ENCODE results near the gene RGS6. TPM values are rescaled to one million over a fixed set of nuclear protein-coding genes. Genes with fewer than 3 reads are reported as not detected.

The RGS6 gene
- total RNA-seq, 1 donor from 2014 or later, result not detected

DNA sequence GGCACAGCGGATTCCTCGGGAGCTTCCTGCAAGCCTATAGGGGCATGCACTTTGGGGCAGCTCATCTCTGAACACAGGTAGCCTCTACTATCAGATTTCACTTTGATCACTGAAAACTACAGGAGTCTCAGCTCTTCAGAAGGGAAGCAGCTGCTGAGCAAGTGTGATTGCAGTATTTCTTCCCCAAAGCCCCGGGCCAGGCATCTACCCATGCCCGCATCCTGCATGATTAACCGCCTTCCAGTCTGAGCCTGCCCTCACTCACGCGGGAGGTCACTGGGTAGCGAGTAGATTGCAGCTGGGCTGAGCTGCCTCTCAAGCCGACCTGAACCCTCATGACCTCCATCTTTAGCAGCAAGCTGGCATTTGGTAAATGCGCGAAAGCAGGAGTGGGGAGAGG is 627.0 kb downstream of the RGS6 start:
- Mint-ChIP-seq H3K27me3 (no peaks in the 10 kb centered on the region), H3K9me3 (no peaks in the 10 kb centered on the region), H3K4me3 (no peak overlapping the region), H3K4me1 (peaks cover 33% of the 10 kb centered on the region), H3K27ac (no peak overlapping the region), H3K36me3 (ENCODE audit: low read depth) (no peaks in the 10 kb centered on the region)
- ATAC-seq (ENCODE audit: low read depth) (no peak), DNase-seq (no peak)
- TF ChIP-seq, protein P1, sequence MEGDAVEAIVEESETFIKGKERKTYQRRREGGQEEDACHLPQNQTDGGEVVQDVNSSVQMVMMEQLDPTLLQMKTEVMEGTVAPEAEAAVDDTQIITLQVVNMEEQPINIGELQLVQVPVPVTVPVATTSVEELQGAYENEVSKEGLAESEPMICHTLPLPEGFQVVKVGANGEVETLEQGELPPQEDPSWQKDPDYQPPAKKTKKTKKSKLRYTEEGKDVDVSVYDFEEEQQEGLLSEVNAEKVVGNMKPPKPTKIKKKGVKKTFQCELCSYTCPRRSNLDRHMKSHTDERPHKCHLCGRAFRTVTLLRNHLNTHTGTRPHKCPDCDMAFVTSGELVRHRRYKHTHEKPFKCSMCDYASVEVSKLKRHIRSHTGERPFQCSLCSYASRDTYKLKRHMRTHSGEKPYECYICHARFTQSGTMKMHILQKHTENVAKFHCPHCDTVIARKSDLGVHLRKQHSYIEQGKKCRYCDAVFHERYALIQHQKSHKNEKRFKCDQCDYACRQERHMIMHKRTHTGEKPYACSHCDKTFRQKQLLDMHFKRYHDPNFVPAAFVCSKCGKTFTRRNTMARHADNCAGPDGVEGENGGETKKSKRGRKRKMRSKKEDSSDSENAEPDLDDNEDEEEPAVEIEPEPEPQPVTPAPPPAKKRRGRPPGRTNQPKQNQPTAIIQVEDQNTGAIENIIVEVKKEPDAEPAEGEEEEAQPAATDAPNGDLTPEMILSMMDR (IDR thresholded peaks at IDR 0.05), result no peak
- ChIA-PET CTCF (no interaction called here), POLR2A (no interaction called here)
- intact Hi-C loops (cut with micrococcal nuclease), result no loop called here

- H3K9me3 Mint-ChIP-seq, result no peaks in the 10 kb centered on the region
- POLR2A ChIA-PET, result no interaction called here
Observed at GRCh38 chr14:72559669-72560255, 627.5 kb downstream of the RGS6 start.

GRCh38 chr14:72560331-72560730 is 628.1 kb downstream of the RGS6 start:
- ChIA-PET POLR2A (no interaction called here), CTCF (no interaction called here)
- TF ChIP-seq, protein P1 (IDR thresholded peaks at IDR 0.05), result no peak
- Mint-ChIP-seq H3K27me3 (no peaks in the 10 kb centered on the region), H3K36me3 (ENCODE audit: low read depth) (no peaks in the 10 kb centered on the region), H3K27ac (no peak overlapping the region), H3K4me1 (peaks cover 37% of the 10 kb centered on the region), H3K9me3 (no peaks in the 10 kb centered on the region), H3K4me3 (no peak overlapping the region)
- intact Hi-C loops (cut with micrococcal nuclease), result loop anchor here (2.0 kb wide), 1 partner anchor 14 kb away; no protein-coding TSS in a partner anchor
- DNase-seq, result no peak
- no peak for ATAC-seq (ENCODE audit: low read depth)

More at GRCh38 chr14:72559669-72560255, 627.5 kb downstream of the RGS6 start:
- Mint-ChIP-seq H3K27ac (no peak overlapping the region), H3K36me3 (ENCODE audit: low read depth) (no peaks in the 10 kb centered on the region), H3K27me3 (no peaks in the 10 kb centered on the region), H3K4me3 (no peak overlapping the region), H3K4me1 (peaks cover 37% of the 10 kb centered on the region)
- intact Hi-C loops (cut with micrococcal nuclease), result loop anchor here (2.0 kb wide), 1 partner anchor 13 kb away; no protein-coding TSS in a partner anchor
- CTCF ChIA-PET, result no interaction called here
- TF ChIP-seq, protein P1 (IDR thresholded peaks at IDR 0.05), result no peak
- DNase-seq (no peak), ATAC-seq (ENCODE audit: low read depth) (no peak)

DNA sequence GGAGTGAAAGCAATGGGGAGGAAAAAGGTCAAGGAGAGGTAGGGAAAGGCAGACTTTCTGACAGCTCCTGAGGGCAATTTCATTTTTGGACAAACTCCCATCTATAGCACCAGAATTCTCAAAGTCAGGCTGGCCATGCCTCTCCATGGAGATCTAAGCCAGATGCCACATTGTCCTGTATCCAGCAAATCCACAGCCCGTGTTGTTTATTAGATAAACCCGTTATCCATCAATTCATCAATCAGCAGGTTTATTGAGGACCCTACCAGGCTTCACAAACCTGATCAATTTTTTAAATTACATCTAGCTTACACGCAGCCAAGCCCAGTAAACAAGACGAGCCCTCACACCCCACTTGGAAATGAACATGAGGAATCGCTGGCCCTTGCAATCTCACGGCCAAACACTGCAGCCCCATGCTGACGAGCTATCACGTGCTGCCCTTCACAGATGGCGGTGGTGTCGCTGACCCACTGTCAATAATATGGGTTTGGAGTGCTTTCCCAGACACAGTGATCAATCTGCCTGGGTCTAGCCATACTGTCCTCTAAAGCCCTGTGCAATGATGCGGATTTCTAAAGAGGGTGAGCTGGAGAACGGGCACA is 628.8 kb downstream of the RGS6 start:
- Mint-ChIP-seq H3K36me3 (ENCODE audit: low read depth) (no peaks in the 10 kb centered on the region), H3K27me3 (no peaks in the 10 kb centered on the region), H3K27ac (no peak overlapping the region), H3K4me1 (peaks cover 37% of the 10 kb centered on the region), H3K4me3 (no peak overlapping the region), H3K9me3 (no peaks in the 10 kb centered on the region)
- POLR2A ChIA-PET, result no interaction called here
- ATAC-seq (ENCODE audit: low read depth) (no peak), DNase-seq (no peak)
- TF ChIP-seq, protein P1 (IDR thresholded peaks at IDR 0.05), result no peak
- CTCF ChIA-PET, result no interaction called here
- intact Hi-C loops (cut with micrococcal nuclease), result loop anchor here (2.0 kb wide), 1 partner anchor 14 kb away; no protein-coding TSS in a partner anchor

GRCh38 chr14:72562300-72562699 is 630.1 kb downstream of the RGS6 start:
- TF ChIP-seq, protein P1 (IDR thresholded peaks at IDR 0.05), result no peak
- no peak overlapping the region for H3K27ac Mint-ChIP-seq
- intact Hi-C loops (cut with micrococcal nuclease), result no loop called here
- H3K4me1 Mint-ChIP-seq, result peaks cover 43% of the 10 kb centered on the region
- ATAC-seq (ENCODE audit: low read depth) (no peak), DNase-seq (no peak)
- ChIA-PET CTCF (no interaction called here), POLR2A (no interaction called here)
- no peaks in the 10 kb centered on the region for H3K36me3 Mint-ChIP-seq (ENCODE audit: low read depth)
- H3K4me3 Mint-ChIP-seq, result no peak overlapping the region
- H3K9me3 Mint-ChIP-seq, result no peaks in the 10 kb centered on the region
- no peaks in the 10 kb centered on the region for H3K27me3 Mint-ChIP-seq
